H9 (cell line): ENCODE results near the gene SLC2A9. TPM values are rescaled to one million over a fixed set of nuclear protein-coding genes. Genes with fewer than 3 reads are reported as not detected.

Experiments
- DNase-seq: peaks from one replicate; pipeline ENCODE4 v3.0.0-alpha.2; 2017
- H2AFZ ChIP-seq: one replicate; pipeline ENCODE4 v1.6.1; 2013; ENCODE audit warnings: mild to moderate bottlenecking, low read length, control low read depth, moderate library complexity
- H2AK5ac ChIP-seq: 2 replicates; pipeline ENCODE4 v1.6.1; 2013; ENCODE audit warnings: low read length, control low read depth, mixed read lengths; ENCODE audit not compliant: insufficient read length
- H2BK120ac ChIP-seq: one replicate; pipeline ENCODE4 v1.6.1; 2013; ENCODE audit warnings: low read depth, mild to moderate bottlenecking, low read length, control low read depth, inconsistent platforms; ENCODE audit not compliant: poor library complexity, severe bottlenecking
- H2BK12ac ChIP-seq: 2 replicates; pipeline ENCODE4 v1.6.1; 2013; ENCODE audit warnings: low read length, control low read depth, mixed read lengths, low read depth; ENCODE audit not compliant: insufficient read length
- H2BK15ac ChIP-seq: 2 replicates; pipeline ENCODE4 v1.6.1; 2013; ENCODE audit warnings: low read depth, low read length, control low read depth
- H2BK20ac ChIP-seq: one replicate; pipeline ENCODE4 v1.6.1; 2013; ENCODE audit warnings: low read depth, mild to moderate bottlenecking, low read length, control low read depth, inconsistent platforms; ENCODE audit not compliant: poor library complexity, severe bottlenecking
- H2BK5ac ChIP-seq: 2 replicates; pipeline ENCODE4 v1.6.1; 2013; ENCODE audit warnings: low read length, control low read depth, mixed read lengths; ENCODE audit not compliant: insufficient read length
- H3K14ac ChIP-seq: 2 replicates; pipeline ENCODE4 v1.6.1; 2013; ENCODE audit warnings: low read length, control low read depth; ENCODE audit not compliant: insufficient read depth
- H3K18ac ChIP-seq: 2 replicates; pipeline ENCODE4 v1.6.1; 2013; ENCODE audit warnings: low read depth, mild to moderate bottlenecking, mixed read lengths, low read length, control low read depth; ENCODE audit not compliant: insufficient read length
- H3K23ac ChIP-seq: 2 replicates; pipeline ENCODE4 v1.6.1; 2013; ENCODE audit warnings: low read length, control low read depth, mixed read lengths, low read depth; ENCODE audit not compliant: insufficient read length
- H3K23me2 ChIP-seq: 2 replicates; pipeline ENCODE4 v1.6.1; 2013; ENCODE audit warnings: low read depth, mild to moderate bottlenecking, mixed read lengths, low read length, control low read depth; ENCODE audit not compliant: insufficient read length, poor library complexity, severe bottlenecking
- H3K27ac ChIP-seq: 2 replicates; pipeline ENCODE4 v1.5.1; 2013; ENCODE audit warnings: low read length, control low read depth, mixed read lengths, low read depth; ENCODE audit not compliant: insufficient read length
- H3K27me3 ChIP-seq: 2 replicates; pipeline ENCODE4 v1.6.1; 2013; ENCODE audit warnings: low read length, control low read depth, inconsistent platforms; ENCODE audit not compliant: insufficient read depth
- H3K4ac ChIP-seq: 2 replicates; pipeline ENCODE4 v1.6.1; 2013; ENCODE audit warnings: low read depth, mild to moderate bottlenecking, control low read depth, inconsistent platforms, low read length, moderate library complexity
- H3K4me1 ChIP-seq: 2 replicates; pipeline ENCODE4 v1.6.1; 2013; ENCODE audit warnings: low read length, control low read depth, inconsistent platforms; ENCODE audit not compliant: insufficient read depth
- H3K4me2 ChIP-seq: 2 replicates; pipeline ENCODE4 v1.6.1; 2013; ENCODE audit warnings: low read length, control low read depth, mixed read lengths; ENCODE audit not compliant: insufficient read length, insufficient read depth
- H3K56ac ChIP-seq: 2 replicates; pipeline ENCODE4 v1.6.1; 2013; ENCODE audit warnings: low read depth, mild to moderate bottlenecking, mixed read lengths, low read length, control low read depth; ENCODE audit not compliant: insufficient read length
- H3K79me1 ChIP-seq: 2 replicates; pipeline ENCODE4 v1.6.1; 2013; ENCODE audit warnings: low read depth, mild to moderate bottlenecking, moderate library complexity, low read length, control low read depth, inconsistent platforms; ENCODE audit not compliant: insufficient read depth, poor library complexity, severe bottlenecking
- H3K79me2 ChIP-seq: 2 replicates; pipeline ENCODE4 v1.6.1; 2013; ENCODE audit warnings: low read length, control low read depth, inconsistent platforms; ENCODE audit not compliant: insufficient read depth
- H3K9ac ChIP-seq: 2 replicates; pipeline ENCODE4 v1.6.1; 2013; ENCODE audit warnings: low read length, control low read depth, mixed read lengths; ENCODE audit not compliant: insufficient read length; ENCODE audit errors: extremely low read depth
- H3K9me3 ChIP-seq: one replicate; pipeline ENCODE4 v1.6.1; 2013; ENCODE audit warnings: low read depth, low read length, inconsistent platforms; ENCODE audit not compliant: control insufficient read depth
- H3T11ph ChIP-seq: one replicate; pipeline ENCODE4 v1.6.1; 2013; ENCODE audit warnings: mild to moderate bottlenecking, low read length, control low read depth, inconsistent platforms
- H4K20me1 ChIP-seq: one replicate; pipeline ENCODE4 v1.6.1; 2013; ENCODE audit not compliant: control insufficient read depth, insufficient read length, insufficient read depth
- H4K5ac ChIP-seq: 2 replicates; pipeline ENCODE4 v1.6.1; 2013; ENCODE audit warnings: low read depth, mild to moderate bottlenecking, mixed read lengths, low read length, control low read depth; ENCODE audit not compliant: insufficient read length
- H4K8ac ChIP-seq: replicated peaks from 2 replicates; pipeline ENCODE4 v1.6.1; 2013; ENCODE audit warnings: low read length, control low read depth, mixed read lengths, low read depth; ENCODE audit not compliant: insufficient read length
- H4K91ac ChIP-seq: 2 replicates; pipeline ENCODE4 v1.6.1; 2013; ENCODE audit warnings: low read depth, mild to moderate bottlenecking, moderate library complexity, mixed read lengths, low read length, control low read depth; ENCODE audit not compliant: insufficient read length
- H3K27ac Mint-ChIP-seq, 3 experiments: 2 replicates in 2 of 3; 3 replicates in 1 of 3; pipeline ENCODE4 v1.8.0; 2020 to 2021; ENCODE audit warnings: mixed read lengths in 3 of 3, mild to moderate bottlenecking in 1 of 3, moderate library complexity in 1 of 3
- H3K27me3 Mint-ChIP-seq: 2 replicates; pipeline ENCODE4 v1.8.0; 2021; ENCODE audit warnings: low read depth, mild to moderate bottlenecking, moderate library complexity, mixed read lengths
- H3K36me3 Mint-ChIP-seq, 3 experiments: 2 replicates in 2 of 3; 3 replicates in 1 of 3; pipeline ENCODE4 v1.8.0; 2020 to 2021; ENCODE audit warnings: low read depth in 3 of 3, mixed read lengths in 3 of 3; ENCODE audit not compliant: insufficient read depth in 1 of 3
- H3K4me1 Mint-ChIP-seq, 2 experiments: 2 replicates each; pipeline ENCODE4 v1.8.0; 2020; ENCODE audit warnings: mixed read lengths in 2 of 2
- H3K4me3 Mint-ChIP-seq, 2 experiments: 2 replicates in 1 of 2; 3 replicates in 1 of 2; pipeline ENCODE4 v1.8.0; 2020 to 2021; ENCODE audit warnings: mild to moderate bottlenecking in 2 of 2, mixed read lengths in 2 of 2, moderate library complexity in 1 of 2
- H3K9me3 Mint-ChIP-seq, 2 experiments: 2 replicates in 1 of 2; 3 replicates in 1 of 2; pipeline ENCODE4 v1.8.0; 2020; ENCODE audit warnings: mild to moderate bottlenecking in 2 of 2, mixed read lengths in 2 of 2, moderate library complexity in 1 of 2
- WGBS: extraction: QIAGEN DNeasy Blood & Tissue Kit; methylation state at CpG from one replicate; pipeline ENCODE4 v1.1.7; 2013; ENCODE audit warnings: missing lambda C conversion rate, low lambda C conversion rate, mixed read lengths; ENCODE audit not compliant: insufficient read length; ENCODE audit errors: extremely low coverage; 5-methylcytosine and 5-hydroxymethylcytosine counted together
- total RNA-seq: library from RNA; stranded (reverse); gene quantifications from 2 replicates; pipeline ENCODE4 v1.2.1, GENCODE V29; 2021
- TF ChIP-seq, protein P1 (sequence below): fragments of 200-600 bp; sonication (generic); conservative IDR thresholded peaks from 3 replicates; pipeline ENCODE4 v1.8.0; 2021; ENCODE audit warnings: antibody characterized with exemption, mild to moderate bottlenecking

Gene SLC2A9
- total RNA-seq, 1 experiment from 2014 or later: 0.79 TPM

DNA sequence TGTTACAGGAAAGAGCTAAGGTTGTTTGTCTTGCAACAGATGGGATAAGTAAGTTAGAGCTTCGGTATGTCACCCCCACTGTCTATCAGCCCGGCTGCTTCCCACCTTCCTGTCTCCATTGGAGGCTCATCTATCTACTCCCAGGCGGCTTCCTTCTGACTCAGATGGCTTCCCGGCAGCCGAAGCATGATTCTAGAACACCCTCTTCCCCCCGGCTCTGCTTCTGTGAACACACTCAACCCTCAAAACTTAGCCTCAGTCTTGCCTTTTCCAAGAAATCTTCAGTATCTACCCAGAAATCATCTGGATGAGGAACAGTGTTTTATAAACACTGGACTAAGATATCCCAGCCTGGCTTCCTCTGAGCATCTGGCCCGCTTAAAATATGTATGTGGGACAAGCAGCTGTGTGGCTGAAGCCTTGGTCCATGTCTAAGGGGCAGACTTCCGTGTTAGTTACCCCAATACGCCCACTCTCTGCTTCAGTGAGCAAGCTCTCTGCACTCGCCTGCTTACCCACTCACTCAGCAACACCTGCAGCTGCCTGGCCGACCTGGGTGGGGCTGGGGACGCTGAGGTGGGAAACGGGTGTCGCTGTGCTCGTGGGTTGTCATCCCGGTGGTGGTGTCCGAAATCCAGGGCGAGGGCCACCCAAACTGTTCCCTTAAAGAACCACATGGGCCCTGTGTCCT, 12.0 kb upstream of the SLC2A9 start:
- H3K18ac ChIP-seq: no peak overlapping the region
- no peak overlapping the region for H2BK20ac ChIP-seq
- no peak overlapping the region for H3K4ac ChIP-seq
- no peaks in the 10 kb centered on the region for H3K36me3 Mint-ChIP-seq
- H4K8ac ChIP-seq: no peak overlapping the region
- no peak overlapping the region for H3K4me3 Mint-ChIP-seq
- no peak overlapping the region for H3T11ph ChIP-seq
- no peak overlapping the region for H4K91ac ChIP-seq
- DNase-seq: no peak
- no peak overlapping the region for H2BK5ac ChIP-seq
- H3K4me1 ChIP-seq: no peaks in the 10 kb centered on the region
- no peak overlapping the region for H4K5ac ChIP-seq
- H3K9me3 ChIP-seq: no peaks in the 10 kb centered on the region
- no peak overlapping the region; the same call in 1 of the 2 replicates for H3K14ac ChIP-seq
- no peak overlapping the region for H2BK12ac ChIP-seq
- H3K23ac ChIP-seq: no peak overlapping the region
- H3K27ac ChIP-seq: no peak overlapping the region
- no peak overlapping the region for H2BK120ac ChIP-seq
- H3K4me1 Mint-ChIP-seq: peaks cover 17 to 24% of the 10 kb centered on the region in 2 experiments
- H4K20me1 ChIP-seq: no peaks in the 10 kb centered on the region
- no CpG with 5 or more reads among the region's 18 CpGs for WGBS
- H3K56ac ChIP-seq: no peak overlapping the region
- H3K9ac ChIP-seq: no peak overlapping the region
- H3K27me3 Mint-ChIP-seq: peaks cover 6% of the 10 kb centered on the region
- no peaks in the 10 kb centered on the region for H3K9me3 Mint-ChIP-seq
- H3K79me1 ChIP-seq: no peaks in the 10 kb centered on the region
- TF ChIP-seq, protein P1, sequence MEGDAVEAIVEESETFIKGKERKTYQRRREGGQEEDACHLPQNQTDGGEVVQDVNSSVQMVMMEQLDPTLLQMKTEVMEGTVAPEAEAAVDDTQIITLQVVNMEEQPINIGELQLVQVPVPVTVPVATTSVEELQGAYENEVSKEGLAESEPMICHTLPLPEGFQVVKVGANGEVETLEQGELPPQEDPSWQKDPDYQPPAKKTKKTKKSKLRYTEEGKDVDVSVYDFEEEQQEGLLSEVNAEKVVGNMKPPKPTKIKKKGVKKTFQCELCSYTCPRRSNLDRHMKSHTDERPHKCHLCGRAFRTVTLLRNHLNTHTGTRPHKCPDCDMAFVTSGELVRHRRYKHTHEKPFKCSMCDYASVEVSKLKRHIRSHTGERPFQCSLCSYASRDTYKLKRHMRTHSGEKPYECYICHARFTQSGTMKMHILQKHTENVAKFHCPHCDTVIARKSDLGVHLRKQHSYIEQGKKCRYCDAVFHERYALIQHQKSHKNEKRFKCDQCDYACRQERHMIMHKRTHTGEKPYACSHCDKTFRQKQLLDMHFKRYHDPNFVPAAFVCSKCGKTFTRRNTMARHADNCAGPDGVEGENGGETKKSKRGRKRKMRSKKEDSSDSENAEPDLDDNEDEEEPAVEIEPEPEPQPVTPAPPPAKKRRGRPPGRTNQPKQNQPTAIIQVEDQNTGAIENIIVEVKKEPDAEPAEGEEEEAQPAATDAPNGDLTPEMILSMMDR: no peak
- H2BK15ac ChIP-seq: no peak overlapping the region
- H2AK5ac ChIP-seq: no peak overlapping the region
- no peaks in the 10 kb centered on the region for H3K79me2 ChIP-seq
- no peak overlapping the region for H3K4me2 ChIP-seq
- no peak overlapping the region for H2AFZ ChIP-seq
- H3K23me2 ChIP-seq: no peaks in the 10 kb centered on the region
- no peaks in the 10 kb centered on the region for H3K27me3 ChIP-seq
- no peak overlapping the region for H3K27ac Mint-ChIP-seq
